Stimulated activated CD4-positive, alpha-beta T cell treated with anti-CD3 and anti-CD28 coated beads, Interleukin-1b, Interleukin-23, amount 100 ng/mL, for 1 hour (primary cell): Measurements from ENCODE around the gene TPK1.

Source experiments
- DNase-seq, 2 donors: peaks; one replicate each; pipeline ENCODE4 v3.0.0-alpha.2; 2020; ENCODE audit warnings: low read depth in 2 of 2

Gene TPK1

DNA sequence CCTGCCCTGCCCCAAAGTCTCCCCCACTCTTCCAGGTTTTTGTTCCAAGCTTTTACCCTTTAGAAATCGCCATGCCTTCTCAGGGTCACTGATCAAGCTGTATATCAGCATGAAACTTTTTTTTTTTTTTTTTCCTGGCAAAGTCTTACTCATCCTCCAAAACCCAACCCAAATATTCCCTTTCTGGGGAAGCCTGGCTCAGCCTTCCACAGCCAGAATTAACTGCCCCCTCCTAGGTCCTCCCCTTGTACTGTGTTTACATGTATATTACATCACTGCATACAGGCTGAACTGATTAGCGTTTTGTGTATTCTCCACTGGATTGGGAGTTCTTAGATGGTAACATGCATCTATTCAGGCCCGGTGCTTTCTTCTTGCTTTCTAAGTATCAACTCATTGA is 427.7 kb downstream of the TPK1 start:
- no peak for DNase-seq

DNA sequence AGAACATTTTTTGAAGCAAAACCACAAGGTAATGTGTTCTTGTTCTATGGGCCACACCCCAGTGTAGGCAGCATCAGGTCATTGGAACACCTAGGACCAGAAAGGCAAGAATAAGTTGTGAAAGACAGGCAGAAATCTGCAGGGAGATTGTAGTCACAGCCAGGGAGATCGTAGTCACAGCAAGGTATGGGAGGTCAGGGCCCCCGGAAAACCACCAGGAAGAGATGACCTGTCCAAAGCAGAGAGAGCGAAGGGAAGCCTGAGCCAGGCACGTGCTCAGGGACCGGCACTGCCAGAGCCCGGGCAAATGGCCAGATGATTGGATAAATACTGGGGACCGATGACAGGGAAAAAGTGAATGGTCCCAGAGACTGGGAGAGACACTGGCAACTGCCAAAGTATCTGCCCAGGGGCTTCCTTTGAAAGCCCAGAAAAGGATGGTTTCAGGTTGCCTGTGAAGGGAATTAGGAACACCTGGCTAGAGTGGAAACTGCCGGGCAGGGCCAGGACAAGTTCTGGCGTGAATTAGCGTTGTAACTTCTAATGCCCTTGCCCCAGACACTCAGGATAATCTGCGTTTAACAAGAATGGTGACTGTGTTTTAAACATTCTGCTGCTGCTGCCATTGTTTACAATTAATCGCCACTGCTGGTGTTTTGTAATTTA is 428.5 kb downstream of the TPK1 start:
- no peak for DNase-seq

DNA sequence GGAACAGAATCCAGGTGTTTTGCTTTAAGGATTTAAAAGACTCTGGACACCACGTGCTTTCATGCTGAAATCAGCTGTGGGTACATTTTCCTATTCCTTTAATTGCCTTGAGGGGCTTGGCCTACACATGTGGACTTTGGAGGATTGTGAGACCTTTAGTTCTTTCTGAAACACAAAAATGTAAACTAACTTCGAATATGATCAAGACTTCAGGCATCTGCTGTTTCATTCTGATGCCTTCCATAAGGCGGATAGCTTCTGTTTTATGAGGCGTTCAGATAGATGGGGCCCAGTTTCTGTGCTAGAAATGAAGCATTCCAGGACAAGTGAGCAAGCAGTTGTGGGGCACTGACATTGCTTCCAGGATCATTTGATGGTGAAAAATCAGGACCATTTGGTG is 430.9 kb downstream of the TPK1 start:
- no peak for DNase-seq

DNA sequence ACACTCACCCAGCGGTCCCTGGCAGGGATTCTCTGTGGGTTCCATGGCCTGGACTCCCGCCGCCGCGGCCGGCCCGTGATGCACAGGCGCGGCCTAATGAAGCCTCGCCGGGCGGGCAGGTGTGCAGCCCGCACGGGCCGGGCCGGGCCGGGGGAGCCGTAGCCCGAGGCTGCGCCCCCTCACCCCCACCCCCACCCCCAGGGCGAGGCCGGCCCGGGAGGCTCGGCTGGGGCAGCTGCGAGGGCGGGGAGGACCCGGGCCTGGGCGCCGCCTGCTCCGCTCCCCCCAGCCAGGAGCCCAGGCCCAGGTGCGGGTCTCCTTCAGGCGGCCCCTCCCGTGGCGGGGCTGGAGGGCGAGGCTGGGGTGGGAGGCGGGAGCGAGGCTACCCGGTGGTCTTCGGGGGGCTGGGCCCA is 432.2 kb downstream of the TPK1 start, which contains the start of gene NOBOX:
TSS of gene NOBOX (minus strand) at position 45 of the 413 bp plus-strand sequence.
- DNase-seq: no peak

DNA sequence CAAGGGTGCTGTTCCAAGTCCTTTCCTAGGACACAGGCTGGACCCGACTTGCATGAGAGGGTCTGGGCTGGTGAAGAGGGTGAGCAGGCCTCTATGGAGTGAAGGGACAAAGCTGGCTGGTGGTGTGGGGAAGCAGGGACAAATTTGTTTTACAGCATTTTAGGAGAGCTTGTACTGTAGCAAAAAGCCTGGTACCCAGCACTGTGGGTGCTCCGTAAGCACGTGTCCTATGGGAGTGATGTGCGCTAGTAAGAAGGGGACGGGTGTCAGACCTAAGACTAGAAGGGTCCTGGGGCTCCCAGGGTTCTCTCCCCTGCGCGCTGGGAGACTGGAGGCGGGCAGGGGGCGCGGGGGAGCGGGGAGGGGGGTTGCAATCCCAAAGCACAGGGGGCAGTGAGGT is 432.8 kb downstream of the TPK1 start:
- no peak for DNase-seq
